Measurements from ENCODE around the gene MICU1. TPM values are rescaled to one million over a fixed set of nuclear protein-coding genes. Genes with fewer than 3 reads are reported as not detected.

The MICU1 gene
- total and polyA plus RNA-seq, 10 of the 15 experiments (the other 5 are each of a cell fraction or from before 2014, with no cell fraction given): 18.2 to 36.4 (median 22.2) TPM

DNA sequence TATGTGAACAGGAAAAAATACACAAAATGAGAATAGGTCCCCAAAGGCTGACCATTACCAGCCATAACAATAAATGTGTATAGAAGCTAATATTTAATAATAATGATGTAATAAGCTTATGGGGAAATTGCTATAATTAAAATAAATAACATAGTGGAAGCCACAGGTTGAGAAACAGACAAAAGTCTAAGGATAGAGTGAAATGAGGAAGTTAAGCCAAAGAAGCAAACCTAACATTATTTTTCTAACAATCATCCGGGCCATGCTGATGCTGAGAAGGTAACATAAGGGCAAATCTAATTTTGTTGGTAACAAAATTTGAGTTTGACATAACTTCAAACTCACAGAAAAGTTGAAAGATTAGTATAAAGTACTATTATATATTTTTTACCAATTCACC is 115.9 kb downstream of the MICU1 start:
- Histone ChIP-seq H3K4me1 (ENCODE audit: control insufficient read depth, insufficient read depth, low read length) (no peaks in the 10 kb centered on the region), H3K9ac (ENCODE audit: control insufficient read depth, insufficient read depth, low read length) (no peak overlapping the region), H3K79me2 (ENCODE audit: control insufficient read depth, insufficient read depth, low read length) (no peaks in the 10 kb centered on the region), H2AFZ (ENCODE audit: control insufficient read depth, low read depth, low read length) (no peak overlapping the region), H3K27me3 (replicated peaks in 1 of 2; ENCODE audit: control insufficient read depth in 2 of 2, insufficient read depth in 2 of 2, low read length in 1 of 2) (no peaks in the 10 kb centered on the region), H3K4me2 (ENCODE audit: control insufficient read depth, insufficient read depth) (no peak overlapping the region), H3K4me3 (no peak overlapping the region), H3K36me3 (ENCODE audit: control insufficient read depth in 2 of 2, insufficient read depth in 2 of 2, low read length in 1 of 2) (no peaks in the 10 kb centered on the region), H3K27ac (ENCODE audit: control insufficient read depth, insufficient read depth) (no peak overlapping the region), H4K20me1 (ENCODE audit: control insufficient read depth, insufficient read depth) (no peaks in the 10 kb centered on the region), H3K9me3 (replicated peaks; ENCODE audit: control insufficient read depth, insufficient read depth, low read length) (no peaks in the 10 kb centered on the region; the same call in 2 of the 3 replicates)
- SMC1A ChIA-PET (ENCODE audit: uncharacterized antibody, unreplicated experiment): no interaction called here
- no peak for DNase-seq (ENCODE audit: low read depth, low spot score)
- BruUV-seq (replicated peaks): no TSS peak
- RAD21 ChIA-PET (ENCODE audit: unreplicated experiment): no interaction called here
- intact Hi-C loops (cut with micrococcal nuclease; ENCODE audit: unreplicated experiment): no loop called here
- CTCF ChIA-PET: no interaction called here
- TF ChIP-seq RBBP5 (conservative IDR thresholded peaks at IDR 0.05) (no peak), SP1 (IDR thresholded peaks at IDR 0.05; ENCODE audit: low read depth, low read length) (no peak), TARDBP (IDR thresholded peaks at IDR 0.05; ENCODE audit: borderline replicate concordance) (no peak), JUND (IDR thresholded peaks at IDR 0.05; ENCODE audit: low read depth, low read length) (no peak), ZNF622 (IDR thresholded peaks at IDR 0.05) (no peak), NFYB (IDR thresholded peaks at IDR 0.05; ENCODE audit: insufficient read depth, low read depth, low read length) (no peak), TAF1 (IDR thresholded peaks at IDR 0.05; ENCODE audit: borderline replicate concordance, low read depth, low read length) (no peak), RAD21 (IDR thresholded peaks at IDR 0.05; ENCODE audit: insufficient read depth, low read depth, low read length) (no peak), ETV6 (conservative IDR thresholded peaks at IDR 0.05 in 1 of 2, IDR thresholded peaks at IDR 0.05 in 1 of 2; ENCODE audit: borderline replicate concordance in 1 of 2, low read depth in 1 of 2) (no peak), SIN3A (IDR thresholded peaks at IDR 0.05; ENCODE audit: low read depth, low read length) (no peak)
- TF ChIP-seq, protein P1, sequence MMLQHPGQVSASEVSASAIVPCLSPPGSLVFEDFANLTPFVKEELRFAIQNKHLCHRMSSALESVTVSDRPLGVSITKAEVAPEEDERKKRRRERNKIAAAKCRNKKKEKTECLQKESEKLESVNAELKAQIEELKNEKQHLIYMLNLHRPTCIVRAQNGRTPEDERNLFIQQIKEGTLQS (IDR thresholded peaks at IDR 0.05; ENCODE audit: borderline replicate concordance, extremely low read depth, low read depth, low read length): no peak
- TF ChIP-seq, protein P2, sequence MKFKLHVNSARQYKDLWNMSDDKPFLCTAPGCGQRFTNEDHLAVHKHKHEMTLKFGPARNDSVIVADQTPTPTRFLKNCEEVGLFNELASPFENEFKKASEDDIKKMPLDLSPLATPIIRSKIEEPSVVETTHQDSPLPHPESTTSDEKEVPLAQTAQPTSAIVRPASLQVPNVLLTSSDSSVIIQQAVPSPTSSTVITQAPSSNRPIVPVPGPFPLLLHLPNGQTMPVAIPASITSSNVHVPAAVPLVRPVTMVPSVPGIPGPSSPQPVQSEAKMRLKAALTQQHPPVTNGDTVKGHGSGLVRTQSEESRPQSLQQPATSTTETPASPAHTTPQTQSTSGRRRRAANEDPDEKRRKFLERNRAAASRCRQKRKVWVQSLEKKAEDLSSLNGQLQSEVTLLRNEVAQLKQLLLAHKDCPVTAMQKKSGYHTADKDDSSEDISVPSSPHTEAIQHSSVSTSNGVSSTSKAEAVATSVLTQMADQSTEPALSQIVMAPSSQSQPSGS (IDR thresholded peaks at IDR 0.05; ENCODE audit: low read length): no peak
- POLR2A ChIA-PET: no interaction called here
- whole genome bisulfite sequencing (ENCODE audit: insufficient coverage, insufficient replicate concordance, low lambda C conversion rate, missing lambda C conversion rate): 73% methylated on average over 1 of the region's 1 CpG
- in situ Hi-C loops (cut with MboI): no loop called here
- ATAC-seq: no peak
- FAIRE-seq: no peak

All from GM12878 (cell line).